ENCODE data around the gene GPC3.
"Not testable (repeated sequence)": the region's sequence is repeated elsewhere in the genome, so short reads cannot be mapped to it uniquely, and the experiment has no call there.

The GPC3 gene

DNA sequence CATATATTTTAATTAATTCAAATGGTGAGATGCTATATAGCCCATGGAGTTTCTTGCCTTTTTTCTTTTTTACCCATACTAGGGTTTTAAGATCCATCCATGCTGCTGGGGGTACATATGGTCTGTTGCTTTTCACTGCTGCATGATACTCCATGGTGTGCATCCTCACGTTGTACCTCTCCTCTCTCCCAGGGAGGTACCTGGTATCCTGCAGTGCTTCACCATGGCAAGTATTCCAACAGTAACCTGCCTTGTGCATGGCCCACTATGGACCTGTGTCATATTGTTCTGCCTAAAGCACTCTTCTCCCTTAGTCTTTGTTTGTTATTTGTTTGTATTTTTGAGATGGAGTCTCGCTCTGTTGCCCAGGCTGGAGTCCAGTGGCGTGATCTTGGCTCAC lies 455.8 kb downstream of the GPC3 start:
- Mint-ChIP-seq H3K4me1 (ENCODE audit: low read depth) (no peaks in the 10 kb centered on the region), H3K4me3 (no peak overlapping the region), H3K27me3 (ENCODE audit: low read depth) (no peaks in the 10 kb centered on the region), H3K36me3 (ENCODE audit: low read depth) (no peaks in the 10 kb centered on the region), H3K27ac (no peak overlapping the region), H3K9me3 (no peaks in the 10 kb centered on the region)

DNA sequence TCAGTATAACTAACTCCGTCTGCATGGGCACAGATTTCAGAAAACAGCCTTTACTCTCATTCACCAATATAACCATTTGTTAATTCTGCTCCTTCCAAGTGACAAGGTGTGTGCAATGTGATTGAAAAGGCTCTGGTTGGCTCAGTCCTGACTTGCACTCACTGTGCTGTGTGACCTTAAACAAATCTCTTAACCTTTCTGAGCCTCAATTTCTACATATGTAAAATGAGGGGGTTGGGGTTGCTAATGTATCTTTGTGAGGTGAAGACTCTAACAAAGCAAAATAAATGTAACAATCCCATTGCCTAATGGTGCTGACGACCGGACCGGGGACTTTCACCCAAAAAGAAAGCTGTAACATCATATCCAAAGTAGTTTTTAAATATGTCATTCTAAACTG lies 457.6 kb downstream of the GPC3 start:
- Mint-ChIP-seq H3K4me3 (no peak overlapping the region), H3K36me3 (ENCODE audit: low read depth) (no peaks in the 10 kb centered on the region), H3K9me3 (no peaks in the 10 kb centered on the region), H3K27ac (no peak overlapping the region), H3K4me1 (ENCODE audit: low read depth) (no peaks in the 10 kb centered on the region), H3K27me3 (ENCODE audit: low read depth) (no peaks in the 10 kb centered on the region)

DNA sequence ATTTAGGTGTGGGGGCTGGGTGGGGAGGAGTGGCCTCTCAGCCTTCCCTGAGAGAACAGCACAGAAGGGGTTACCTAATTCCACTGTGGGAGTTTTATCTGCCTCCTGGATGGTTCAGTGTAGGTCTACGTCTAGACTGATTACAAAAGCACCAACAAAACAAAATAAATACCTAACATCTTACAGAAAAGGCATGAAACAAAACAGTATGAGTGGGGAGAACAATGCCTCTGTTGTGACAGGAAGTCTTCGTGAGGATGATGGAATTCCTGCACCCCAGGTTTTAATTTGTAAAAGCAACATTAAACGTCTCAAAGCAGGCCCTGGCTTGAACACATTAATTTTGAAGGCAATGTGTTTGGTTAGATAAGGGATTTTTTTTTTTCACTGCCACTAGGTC lies 458.0 kb downstream of the GPC3 start:
- Mint-ChIP-seq H3K27me3 (ENCODE audit: low read depth) (no peaks in the 10 kb centered on the region), H3K4me1 (ENCODE audit: low read depth) (no peaks in the 10 kb centered on the region), H3K9me3 (no peaks in the 10 kb centered on the region), H3K4me3 (no peak overlapping the region), H3K36me3 (ENCODE audit: low read depth) (no peaks in the 10 kb centered on the region), H3K27ac (no peak overlapping the region)

DNA sequence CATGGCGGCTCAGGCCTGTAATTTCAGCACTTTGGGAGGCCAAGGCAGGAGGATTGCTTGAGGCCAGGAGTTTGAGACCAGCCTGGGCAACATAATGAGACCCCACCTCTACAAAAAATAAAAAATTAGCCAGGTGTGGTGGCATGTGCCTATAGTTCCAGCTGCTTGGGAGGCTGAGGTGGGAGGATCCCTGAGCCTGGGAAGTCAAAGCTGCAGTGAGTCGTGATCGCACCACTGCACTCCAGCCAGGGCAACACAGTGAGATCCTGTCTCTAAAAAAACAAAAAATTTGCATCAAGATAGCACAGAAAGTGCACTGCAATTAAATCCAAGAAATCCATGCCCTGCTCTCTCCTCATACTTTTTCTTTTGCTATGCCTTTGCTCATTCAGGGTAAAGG lies 458.6 kb downstream of the GPC3 start:
- not testable (repeated sequence) for H3K4me3 Mint-ChIP-seq; H3K27ac Mint-ChIP-seq; H3K36me3 Mint-ChIP-seq (ENCODE audit: low read depth); H3K9me3 Mint-ChIP-seq; H3K4me1 Mint-ChIP-seq (ENCODE audit: low read depth); H3K27me3 Mint-ChIP-seq (ENCODE audit: low read depth)

DNA sequence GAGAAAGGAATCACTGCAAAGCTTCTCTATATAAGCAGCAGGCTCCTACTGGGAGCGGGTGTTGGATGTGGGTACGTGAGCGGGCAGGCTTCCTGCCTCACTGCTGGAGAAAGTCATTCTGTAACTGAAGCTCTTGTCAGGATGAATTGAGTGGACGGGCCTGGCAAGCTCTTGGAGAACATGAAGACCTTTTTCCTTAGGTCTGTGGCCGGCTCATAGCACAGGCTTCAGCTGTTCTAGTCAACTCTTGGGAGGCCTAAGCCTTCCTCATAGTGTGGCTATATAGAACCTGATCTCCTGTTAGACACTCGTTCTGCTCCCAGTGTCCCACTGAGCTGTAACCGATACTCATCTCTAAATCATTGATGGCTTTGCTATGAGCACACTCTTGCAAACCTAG lies 461.9 kb downstream of the GPC3 start:
- Mint-ChIP-seq H3K4me1 (ENCODE audit: low read depth) (no peaks in the 10 kb centered on the region), H3K27ac (no peak overlapping the region), H3K27me3 (ENCODE audit: low read depth) (no peaks in the 10 kb centered on the region), H3K9me3 (no peaks in the 10 kb centered on the region), H3K36me3 (ENCODE audit: low read depth) (no peaks in the 10 kb centered on the region), H3K4me3 (no peak overlapping the region)

DNA sequence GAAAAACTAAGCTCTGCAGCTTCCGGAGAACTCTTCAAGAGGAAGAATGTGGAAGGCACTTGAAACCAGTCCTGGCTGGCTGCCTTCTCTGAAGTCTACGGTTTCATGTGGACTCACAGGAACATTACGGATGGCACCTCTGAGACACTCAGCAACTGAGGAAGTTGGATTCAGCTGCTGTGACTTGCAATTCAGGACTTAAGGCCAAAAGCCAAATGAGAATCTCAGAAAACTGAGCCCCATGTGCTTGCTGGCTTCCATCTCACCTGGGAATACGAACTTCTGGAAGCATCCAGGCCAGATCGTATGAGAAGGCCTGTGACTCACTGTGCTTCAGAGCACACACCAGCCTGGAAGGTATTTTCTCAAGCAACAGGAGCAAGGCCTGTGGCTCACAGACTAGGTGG lies 462.3 kb downstream of the GPC3 start:
- H3K27me3 Mint-ChIP-seq (ENCODE audit: low read depth) = no peaks in the 10 kb centered on the region
- no peak overlapping the region for H3K4me3 Mint-ChIP-seq
- H3K4me1 Mint-ChIP-seq (ENCODE audit: low read depth) = no peaks in the 10 kb centered on the region
- H3K36me3 Mint-ChIP-seq (ENCODE audit: low read depth) = no peaks in the 10 kb centered on the region
- no peak overlapping the region for H3K27ac Mint-ChIP-seq
- H3K9me3 Mint-ChIP-seq = no peaks in the 10 kb centered on the region

DNA sequence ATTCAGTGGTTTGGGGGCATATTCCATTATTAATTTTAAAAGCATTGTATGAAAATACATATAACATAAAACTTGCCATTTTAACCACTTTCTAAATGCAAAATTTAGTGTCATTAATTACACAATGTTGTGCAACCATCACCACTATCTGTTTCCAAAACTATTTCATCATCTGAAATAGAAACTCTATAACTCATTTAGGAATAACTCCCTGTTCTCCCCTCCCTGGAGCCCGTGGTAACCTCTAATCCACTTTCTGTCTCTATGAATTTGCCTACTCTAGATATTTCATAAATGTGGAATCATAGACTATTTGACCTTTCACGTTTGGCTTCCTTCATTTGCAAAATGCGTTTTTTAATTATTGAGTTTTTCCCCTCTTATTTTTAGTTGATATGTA lies 468.7 kb downstream of the GPC3 start:
- H3K4me1 Mint-ChIP-seq (ENCODE audit: low read depth) = no peaks in the 10 kb centered on the region
- no peaks in the 10 kb centered on the region for H3K36me3 Mint-ChIP-seq (ENCODE audit: low read depth)
- H3K9me3 Mint-ChIP-seq = no peaks in the 10 kb centered on the region
- H3K27me3 Mint-ChIP-seq (ENCODE audit: low read depth) = no peaks in the 10 kb centered on the region
- H3K27ac Mint-ChIP-seq = no peak overlapping the region
- H3K4me3 Mint-ChIP-seq = no peak overlapping the region

DNA sequence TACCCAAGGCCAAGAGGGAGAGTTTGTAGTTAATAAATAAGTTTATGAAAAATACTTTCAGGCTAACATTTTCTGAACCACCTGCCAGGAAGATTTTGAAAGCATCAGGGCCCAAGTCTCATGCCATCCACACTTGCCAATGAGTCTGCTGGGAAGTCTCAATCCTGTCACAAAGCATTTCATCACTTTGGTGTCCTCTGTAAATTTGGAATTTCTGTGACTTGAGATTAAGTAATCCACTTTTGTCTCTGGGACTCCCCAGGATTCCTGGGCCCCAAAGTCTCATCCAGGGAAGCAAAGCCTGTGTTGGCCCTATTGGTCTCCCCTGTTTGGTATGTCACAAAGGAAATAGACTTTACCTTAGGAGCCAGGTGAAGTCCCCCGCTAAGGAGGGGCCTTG lies 470.9 kb downstream of the GPC3 start:
- no peaks in the 10 kb centered on the region for H3K36me3 Mint-ChIP-seq (ENCODE audit: low read depth)
- H3K9me3 Mint-ChIP-seq = no peaks in the 10 kb centered on the region
- H3K27me3 Mint-ChIP-seq (ENCODE audit: low read depth) = no peaks in the 10 kb centered on the region
- no peaks in the 10 kb centered on the region for H3K4me1 Mint-ChIP-seq (ENCODE audit: low read depth)
- H3K27ac Mint-ChIP-seq = no peak overlapping the region
- H3K4me3 Mint-ChIP-seq = no peak overlapping the region

DNA sequence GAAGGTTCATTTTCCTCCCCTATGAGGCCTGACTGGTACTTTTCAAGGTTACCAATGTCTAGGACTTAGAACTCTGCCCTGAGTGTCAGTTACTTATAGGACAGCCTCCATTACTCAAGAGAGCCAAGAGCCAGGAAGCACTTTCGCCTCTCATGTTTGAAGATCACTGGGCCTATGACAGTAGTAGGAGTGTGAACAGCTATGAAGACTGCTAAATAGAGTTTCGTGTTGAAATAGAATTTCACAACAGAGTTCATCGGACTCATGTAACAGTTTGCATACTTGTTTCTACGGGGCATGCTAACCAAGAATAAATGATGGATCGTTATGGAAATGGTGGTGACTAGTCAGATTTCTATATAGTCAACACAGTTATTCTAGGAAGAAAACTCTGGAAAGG lies 472.3 kb downstream of the GPC3 start:
- Mint-ChIP-seq H3K4me3 (no peak overlapping the region), H3K27me3 (ENCODE audit: low read depth) (no peaks in the 10 kb centered on the region), H3K9me3 (no peaks in the 10 kb centered on the region), H3K27ac (no peak overlapping the region), H3K36me3 (ENCODE audit: low read depth) (no peaks in the 10 kb centered on the region), H3K4me1 (ENCODE audit: low read depth) (no peaks in the 10 kb centered on the region)

DNA sequence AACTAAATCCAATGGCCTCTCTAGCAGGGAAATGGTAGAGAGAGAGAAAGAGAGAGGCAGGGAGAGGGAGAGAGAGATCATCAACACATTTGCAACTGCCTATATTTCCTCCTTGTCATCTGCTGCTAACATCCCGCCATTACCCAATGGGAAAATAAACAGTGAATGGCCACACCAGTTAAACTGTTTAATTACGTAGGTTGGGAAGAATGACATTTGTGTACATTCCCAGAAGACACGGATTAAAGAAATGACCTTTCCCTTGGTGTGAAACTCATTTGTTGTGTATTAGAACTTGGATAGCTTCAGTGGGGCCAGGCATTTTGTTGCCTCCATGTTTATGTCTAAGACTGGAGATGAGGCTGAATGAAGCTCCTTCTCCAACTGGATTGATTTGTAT lies 474.4 kb downstream of the GPC3 start:
- Mint-ChIP-seq H3K27me3 (ENCODE audit: low read depth) (no peaks in the 10 kb centered on the region), H3K27ac (no peak overlapping the region), H3K9me3 (no peaks in the 10 kb centered on the region), H3K36me3 (ENCODE audit: low read depth) (no peaks in the 10 kb centered on the region), H3K4me3 (no peak overlapping the region), H3K4me1 (ENCODE audit: low read depth) (no peaks in the 10 kb centered on the region)

DNA sequence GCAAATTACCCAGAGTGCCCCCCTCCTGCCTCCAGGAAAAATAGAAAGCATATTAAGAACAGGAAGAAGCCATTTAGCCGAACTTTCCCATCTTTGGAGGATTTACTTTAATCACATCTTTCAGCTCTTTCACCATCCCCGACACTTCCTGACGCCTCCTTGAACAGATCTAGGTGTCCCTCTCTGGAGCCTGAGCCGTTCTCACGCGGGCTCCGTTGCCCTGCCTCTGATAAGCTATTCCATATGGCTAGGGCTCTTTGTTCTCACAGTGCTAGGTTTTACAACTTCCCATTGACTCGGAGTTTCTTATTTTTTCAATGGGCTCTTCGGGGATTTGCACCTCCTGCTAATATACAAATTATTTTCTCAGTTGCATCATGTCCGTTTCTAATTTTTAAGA lies 488.0 kb downstream of the GPC3 start:
- Mint-ChIP-seq H3K9me3 (no peaks in the 10 kb centered on the region), H3K36me3 (ENCODE audit: low read depth) (no peaks in the 10 kb centered on the region), H3K4me1 (ENCODE audit: low read depth) (no peaks in the 10 kb centered on the region), H3K4me3 (no peak overlapping the region), H3K27ac (no peak overlapping the region), H3K27me3 (ENCODE audit: low read depth) (no peaks in the 10 kb centered on the region)

DNA sequence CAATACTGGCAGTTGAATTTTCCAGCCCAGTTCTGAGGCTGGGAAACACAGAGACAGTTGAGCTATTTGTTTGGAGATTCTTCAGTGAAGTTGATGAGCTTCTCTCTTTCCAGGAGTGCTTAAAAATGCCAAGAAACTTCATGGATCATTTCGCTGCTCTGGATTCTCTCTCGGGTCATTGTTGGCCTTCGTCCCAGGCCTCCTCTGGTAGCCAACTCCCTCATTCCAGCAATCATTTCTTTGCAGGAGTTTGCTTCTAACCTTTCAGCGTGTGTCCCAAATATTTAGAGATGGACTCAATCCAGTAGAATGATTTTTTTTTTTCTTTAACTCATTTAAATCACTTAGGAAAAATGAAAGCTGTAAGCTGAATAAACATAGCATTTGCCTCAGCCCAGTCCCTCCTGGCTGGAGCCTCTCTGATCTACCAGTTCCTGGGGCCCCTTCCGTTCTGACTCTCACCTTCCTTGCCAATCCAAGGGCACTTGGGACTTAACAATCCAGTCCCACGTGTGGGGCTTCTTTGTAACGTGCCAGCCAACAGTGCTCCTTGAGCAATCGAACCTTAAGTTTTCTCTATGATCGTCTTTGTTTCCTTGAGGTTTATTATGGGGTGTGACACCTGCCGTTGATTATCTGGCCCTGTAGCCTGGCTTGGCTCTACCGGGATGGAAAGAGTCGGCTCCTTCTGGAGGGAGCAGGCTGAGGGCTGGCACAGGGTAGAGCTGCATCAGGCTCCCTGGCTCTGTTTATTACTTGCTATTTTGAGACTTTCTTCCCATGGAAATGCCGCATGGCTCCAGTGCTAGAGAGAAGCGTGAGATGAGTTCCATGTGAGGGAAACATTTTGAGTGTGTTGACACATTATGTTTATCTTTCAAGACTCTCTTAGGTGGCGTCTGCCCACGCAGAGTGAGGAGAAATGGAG lies 489.7 kb downstream of the GPC3 start:
- Mint-ChIP-seq H3K4me3 (no peak overlapping the region), H3K9me3 (no peaks in the 10 kb centered on the region), H3K27ac (no peak overlapping the region), H3K27me3 (ENCODE audit: low read depth) (no peaks in the 10 kb centered on the region), H3K36me3 (ENCODE audit: low read depth) (no peaks in the 10 kb centered on the region), H3K4me1 (ENCODE audit: low read depth) (no peaks in the 10 kb centered on the region)

DNA sequence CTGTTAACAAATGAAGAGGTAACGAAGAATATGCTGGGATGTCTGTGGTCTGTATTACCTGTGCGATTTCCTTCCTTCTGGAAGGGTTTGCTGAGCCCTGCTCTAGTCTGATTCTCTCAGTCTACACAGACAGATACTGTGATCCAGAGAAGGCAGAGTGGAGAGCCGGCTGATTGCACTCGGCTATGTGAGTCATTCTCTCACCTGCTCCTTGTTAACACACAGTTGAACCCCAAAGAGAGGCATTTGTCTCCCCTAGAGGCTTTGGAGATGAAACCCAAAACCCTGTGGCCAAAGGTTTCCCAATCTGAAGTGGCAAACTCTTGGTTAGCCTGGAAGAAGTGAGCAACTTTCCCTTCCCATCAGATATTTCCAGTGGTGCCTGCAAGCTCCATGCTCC lies 492.0 kb downstream of the GPC3 start:
- Mint-ChIP-seq H3K4me3 (no peak overlapping the region), H3K27ac (no peak overlapping the region), H3K4me1 (ENCODE audit: low read depth) (no peaks in the 10 kb centered on the region), H3K27me3 (ENCODE audit: low read depth) (no peaks in the 10 kb centered on the region), H3K36me3 (ENCODE audit: low read depth) (no peaks in the 10 kb centered on the region), H3K9me3 (no peaks in the 10 kb centered on the region)

DNA sequence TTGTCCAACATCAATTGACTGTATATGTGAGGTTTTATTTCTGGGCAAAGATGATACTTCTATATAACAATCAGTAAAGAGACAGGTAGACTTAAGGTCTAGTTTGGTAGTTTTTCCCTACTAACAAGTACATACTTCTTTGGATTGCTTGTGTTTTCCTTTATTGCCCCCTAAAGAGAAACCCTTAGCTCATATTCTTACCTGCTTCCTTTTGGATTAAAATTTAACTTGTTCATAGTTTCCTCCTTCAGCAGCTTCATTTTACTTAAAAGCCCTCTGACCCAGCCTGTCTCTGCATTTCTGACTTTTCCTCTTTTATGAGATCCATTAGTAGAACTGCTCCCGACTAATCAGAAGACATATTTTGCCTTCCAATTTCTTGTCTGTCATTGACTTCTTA lies 494.4 kb downstream of the GPC3 start:
- no peaks in the 10 kb centered on the region for H3K36me3 Mint-ChIP-seq (ENCODE audit: low read depth)
- no peak overlapping the region for H3K4me3 Mint-ChIP-seq
- no peak overlapping the region for H3K27ac Mint-ChIP-seq
- no peaks in the 10 kb centered on the region for H3K4me1 Mint-ChIP-seq (ENCODE audit: low read depth)
- no peaks in the 10 kb centered on the region for H3K27me3 Mint-ChIP-seq (ENCODE audit: low read depth)
- H3K9me3 Mint-ChIP-seq = no peaks in the 10 kb centered on the region

All from T-helper 1 cell treated with Interleukin-12 subunit alpha and Interleukin-12 subunit beta and Interleukin-4 antibody, amounts not matched to agents 30 μg/mL and 1 μg/mL, for 36 hours (primary cell).